Loucy (cell line): Measurements from ENCODE around the gene RIC3.

Experiments
- CTCF ChIP-seq: fragments of 200-600 bp; sonication (generic); conservative IDR thresholded peaks from 2 replicates; pipeline ENCODE4 v1.5.1; 2014; ENCODE audit warnings: mild to moderate bottlenecking, antibody characterized with exemption, low read length
- EZH2phosphoT487 ChIP-seq: fragments of 200-600 bp; IDR thresholded peaks from 2 replicates; pipeline ENCODE4 v1.6.1; 2018; ENCODE audit warnings: antibody characterized with exemption, mild to moderate bottlenecking, moderate library complexity, borderline replicate concordance

- no peak for TF ChIP-seq CTCF
- no peak for TF ChIP-seq EZH2phosphoT487
Observed at GRCh38 chr11:8217136-8217535, 48.3 kb upstream of the RIC3 start.
